K562 (cell line): ENCODE measurements around the gene CLP1. TPM values are rescaled to one million over a fixed set of nuclear protein-coding genes. Genes with fewer than 3 reads are reported as not detected.

Experiments used
- BACH1 ChIP-seq: fragments of 200-800 bp; sonication (Bioruptor generic); IDR thresholded peaks from 2 replicates; pipeline ENCODE4 v1.6.1; 2016; ENCODE audit warnings: missing genetic modification characterization, missing compliant biosample characterization
- HCFC1 ChIP-seq: IDR thresholded peaks from 2 replicates; pipeline ENCODE4 v1.6.1; 2012; ENCODE audit warnings: low read depth, low read length, improper control_type of control experiment
- KLF10 ChIP-seq: fragments of 250-450 bp; sonication (Bioruptor Pico); IDR thresholded peaks from 2 replicates; pipeline ENCODE4 v1.6.1; 2021; ENCODE audit warnings: matching md5 sums
- MGA ChIP-seq: fragments of 450-650 bp; IDR thresholded peaks from 2 replicates; pipeline ENCODE4 v1.6.1; 2016; ENCODE audit warnings: mild to moderate bottlenecking, moderate library complexity
- MTF1 ChIP-seq: fragments of 250-450 bp; sonication (Bioruptor Pico); IDR thresholded peaks from 2 replicates; pipeline ENCODE4 v1.9.0; 2021; ENCODE audit warnings: moderate library complexity, mild to moderate bottlenecking, inconsistent platforms, borderline replicate concordance
- NR1H2 ChIP-seq: sonication (generic); formaldehyde crosslinking; IDR thresholded peaks from 2 replicates; pipeline ENCODE4 v1.4.0; 2020; ENCODE audit warnings: mild to moderate bottlenecking, missing genetic modification reagents
- SMAD4 ChIP-seq: fragments of 250-450 bp; sonication (Bioruptor Pico); conservative IDR thresholded peaks from 2 replicates; pipeline ENCODE4 v1.8.0; 2021; ENCODE audit warnings: inconsistent platforms, mild to moderate bottlenecking, moderate library complexity
- SMC3 ChIP-seq: conservative IDR thresholded peaks from 2 replicates; pipeline ENCODE4 v1.6.1; 2011; ENCODE audit warnings: low read depth, low read length, improper control_type of control experiment; ENCODE audit not compliant: insufficient read depth
- SP2 ChIP-seq: IDR thresholded peaks from 2 replicates; pipeline ENCODE4 v1.6.1; 2011; ENCODE audit warnings: mild to moderate bottlenecking, low read depth, low read length, moderate library complexity; ENCODE audit not compliant: poor library complexity, severe bottlenecking; ENCODE audit errors: extremely low read depth
- polyA plus RNA-seq, 8 experiments: library from polyadenylated mRNA; depleted of rRNA in 4 of 8; stranded (reverse) in 5 of 8; unstranded in 3 of 8; fragments of >200 nt; fragmentation: Nextera tagmentation in 2 of 8; fragmentation: Illumina TruSeq in 1 of 8; extraction: Ambion mirVana in 2 of 8; extraction: Trizol in 1 of 8; gene quantifications; 2 replicates each; pipeline versions ENCODE4 v1.2.1 to v1.2.3, GENCODE V29; 2011 to 2014; ENCODE audit warnings: inconsistent platforms in 1 of 8, missing spikeins in 1 of 8
- total RNA-seq, 7 experiments: library from RNA; depleted of rRNA in 6 of 7; stranded (reverse); fragments of >200 nt in 6 of 7; fragmentation: Illumina TruSeq in 2 of 7; extraction: Trizol in 2 of 7; gene quantifications; 2 replicates each; pipeline versions ENCODE4 v1.2.1 to v1.2.3, GENCODE V29; 2011 to 2021; ENCODE audit warnings: low replicate concordance in 1 of 7
- TF ChIP-seq, protein P1 (sequence below): fragments of 450-650 bp; IDR thresholded peaks from 2 replicates; pipeline ENCODE4 v1.6.1; 2018; ENCODE audit not compliant: partially characterized antibody
- TF ChIP-seq, protein P2 (sequence below): sonication (generic); formaldehyde crosslinking; IDR thresholded peaks from 2 replicates; pipeline ENCODE4 v1.8.0; 2022; ENCODE audit warnings: missing genetic modification reagents, mild to moderate bottlenecking, moderate library complexity, borderline replicate concordance

Gene CLP1
- total and polyA plus RNA-seq, 9 of the 15 experiments (the other 6 are each of a cell fraction or from before 2014, with no cell fraction given): 19.1 to 46.2 (median 27.8) TPM

- TF ChIP-seq, protein P1, sequence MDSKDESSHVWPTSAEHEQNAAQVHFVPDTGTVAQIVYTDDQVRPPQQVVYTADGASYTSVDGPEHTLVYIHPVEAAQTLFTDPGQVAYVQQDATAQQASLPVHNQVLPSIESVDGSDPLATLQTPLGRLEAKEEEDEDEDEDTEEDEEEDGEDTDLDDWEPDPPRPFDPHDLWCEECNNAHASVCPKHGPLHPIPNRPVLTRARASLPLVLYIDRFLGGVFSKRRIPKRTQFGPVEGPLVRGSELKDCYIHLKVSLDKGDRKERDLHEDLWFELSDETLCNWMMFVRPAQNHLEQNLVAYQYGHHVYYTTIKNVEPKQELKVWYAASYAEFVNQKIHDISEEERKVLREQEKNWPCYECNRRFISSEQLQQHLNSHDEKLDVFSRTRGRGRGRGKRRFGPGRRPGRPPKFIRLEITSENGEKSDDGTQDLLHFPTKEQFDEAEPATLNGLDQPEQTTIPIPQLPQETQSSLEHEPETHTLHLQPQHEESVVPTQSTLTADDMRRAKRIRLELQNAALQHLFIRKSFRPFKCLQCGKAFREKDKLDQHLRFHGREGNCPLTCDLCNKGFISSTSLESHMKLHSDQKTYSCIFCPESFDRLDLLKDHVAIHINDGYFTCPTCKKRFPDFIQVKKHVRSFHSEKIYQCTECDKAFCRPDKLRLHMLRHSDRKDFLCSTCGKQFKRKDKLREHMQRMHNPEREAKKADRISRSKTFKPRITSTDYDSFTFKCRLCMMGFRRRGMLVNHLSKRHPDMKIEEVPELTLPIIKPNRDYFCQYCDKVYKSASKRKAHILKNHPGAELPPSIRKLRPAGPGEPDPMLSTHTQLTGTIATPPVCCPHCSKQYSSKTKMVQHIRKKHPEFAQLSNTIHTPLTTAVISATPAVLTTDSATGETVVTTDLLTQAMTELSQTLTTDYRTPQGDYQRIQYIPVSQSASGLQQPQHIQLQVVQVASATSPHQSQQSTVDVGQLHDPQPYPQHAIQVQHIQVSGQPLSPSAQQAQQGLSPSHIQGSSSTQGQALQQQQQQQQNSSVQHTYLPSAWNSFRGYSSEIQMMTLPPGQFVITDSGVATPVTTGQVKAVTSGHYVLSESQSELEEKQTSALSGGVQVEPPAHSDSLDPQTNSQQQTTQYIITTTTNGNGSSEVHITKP: peak; percentile 100
- no peak for TF ChIP-seq MTF1 (CRISPR knock-in tag)
- peak; percentile 79; the same call in 1 of the 2 replicates for TF ChIP-seq NR1H2 (CRISPR knock-in tag)
- TF ChIP-seq MGA: no peak
- peak; percentile 62; the same call in 1 of the 2 replicates for TF ChIP-seq SMAD4
- TF ChIP-seq SP2: peak; percentile 75
- no peak for TF ChIP-seq SMC3
- TF ChIP-seq KLF10: no peak
- peak; percentile 51; the same call in 1 of the 2 replicates for TF ChIP-seq HCFC1
- TF ChIP-seq, protein P2, sequence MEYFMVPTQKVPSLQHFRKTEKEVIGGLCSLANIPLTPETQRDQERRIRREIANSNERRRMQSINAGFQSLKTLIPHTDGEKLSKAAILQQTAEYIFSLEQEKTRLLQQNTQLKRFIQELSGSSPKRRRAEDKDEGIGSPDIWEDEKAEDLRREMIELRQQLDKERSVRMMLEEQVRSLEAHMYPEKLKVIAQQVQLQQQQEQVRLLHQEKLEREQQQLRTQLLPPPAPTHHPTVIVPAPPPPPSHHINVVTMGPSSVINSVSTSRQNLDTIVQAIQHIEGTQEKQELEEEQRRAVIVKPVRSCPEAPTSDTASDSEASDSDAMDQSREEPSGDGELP (CRISPR knock-in tag): no peak; the same call in 1 of the 2 replicates
- TF ChIP-seq BACH1: peak; percentile 46; the same call in 1 of the 2 replicates
Observed at GRCh38 chr11:57667117-57667735, 9.7 kb downstream of the CLP1 start (continued).
